ENCODE results near the gene GRAMD2B.

- TF ChIP-seq EZH2 (IDR thresholded peaks at IDR 0.05; ENCODE audit: insufficient read depth, poor library complexity, severe bottlenecking), result no peak
- TF ChIP-seq EZH2phosphoT487 (IDR thresholded peaks at IDR 0.05; ENCODE audit: insufficient read depth, low read depth), result no peak
These were observed 27.7 kb downstream of the GRAMD2B start for GRCh38 chr5:126450907-126451306.

Measured in GM23248 (cell line).